Omental fat pad (tissue), 4 donors: ENCODE data around the gene HMGCS1. TPM values are rescaled to one million over a fixed set of nuclear protein-coding genes. Genes with fewer than 3 reads are reported as not detected.

Experiments
- ATAC-seq: fragments of 150-250 bp; one replicate; pipeline ENCODE4 v1.9.1; 2016; ENCODE audit warnings: mild to moderate bottlenecking, moderate library complexity; ENCODE audit not compliant: low FRiP score
- DNase-seq: peaks from one replicate; pipeline ENCODE4 v3.0.0-alpha.2; 2019; ENCODE audit warnings: low spot score
- CTCF ChIP-seq, 3 donors: fragments of 450-650 bp; IDR thresholded peaks; one replicate each; pipeline ENCODE4 v1.5.1; 2016 to 2017; ENCODE audit warnings: antibody characterized with exemption in 3 of 3, mild to moderate bottlenecking in 3 of 3, moderate library complexity in 2 of 3
- total RNA-seq, 4 donors: library from RNA; depleted of rRNA; stranded (reverse); fragments of >200 nt; gene quantifications; one replicate each; pipeline ENCODE4 v1.1.0, GENCODE V29; 2016

Gene HMGCS1
- total RNA-seq, 4 donors from 2014 or later, result 9.8 to 34.5 (median 18.4) TPM

- DNase-seq, result no peak
- TF ChIP-seq CTCF (IDR thresholded peaks at IDR 0.05), result no peak
- no peak for ATAC-seq
These were observed 8.7 kb downstream of the HMGCS1 start for GRCh38 chr5:43304525-43304924.

GRCh38 chr5:43303242-43303641 is 10.0 kb downstream of the HMGCS1 start:
- ATAC-seq, result no peak
- DNase-seq, result no peak
- TF ChIP-seq CTCF (IDR thresholded peaks at IDR 0.05), result no peak

- ATAC-seq, result no peak
- no peak for TF ChIP-seq CTCF (IDR thresholded peaks at IDR 0.05)
These were observed 10.7 kb downstream of the HMGCS1 start for GRCh38 chr5:43302481-43302880.

GRCh38 chr5:43301653-43302091 is 11.5 kb downstream of the HMGCS1 start:
- DNase-seq (no peak), ATAC-seq (no peak)

More at GRCh38 chr5:43302481-43302880, 10.7 kb downstream of the HMGCS1 start:
- no peak for DNase-seq

DNA sequence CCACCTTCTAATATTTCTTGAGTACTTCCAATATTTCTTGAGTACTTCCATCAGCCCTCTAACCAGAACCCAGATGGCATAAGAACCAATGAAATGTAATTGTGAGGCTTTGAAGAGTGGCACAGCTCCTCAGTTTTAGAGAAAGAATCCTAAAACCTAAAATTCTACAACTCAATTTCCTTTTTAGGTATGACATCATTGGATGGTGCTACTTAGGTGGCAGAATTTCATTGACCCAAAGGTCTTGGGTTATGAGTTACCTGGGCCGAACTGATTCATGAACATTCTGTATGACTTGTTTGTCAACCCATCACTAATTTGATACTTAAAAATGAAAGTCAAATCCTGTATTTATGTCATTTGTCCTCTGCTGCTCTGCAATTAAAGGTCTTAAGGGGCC is 13.1 kb downstream of the HMGCS1 start:
- TF ChIP-seq CTCF (IDR thresholded peaks at IDR 0.05), result no peak
- no peak for DNase-seq
- no peak for ATAC-seq

More at GRCh38 chr5:43301653-43302091, 11.5 kb downstream of the HMGCS1 start:
- TF ChIP-seq CTCF (IDR thresholded peaks at IDR 0.05), result no peak

GRCh38 chr5:43298443-43298842 is 14.8 kb downstream of the HMGCS1 start:
- DNase-seq (no peak), ATAC-seq (no peak)
- no peak for TF ChIP-seq CTCF (IDR thresholded peaks at IDR 0.05)

DNA sequence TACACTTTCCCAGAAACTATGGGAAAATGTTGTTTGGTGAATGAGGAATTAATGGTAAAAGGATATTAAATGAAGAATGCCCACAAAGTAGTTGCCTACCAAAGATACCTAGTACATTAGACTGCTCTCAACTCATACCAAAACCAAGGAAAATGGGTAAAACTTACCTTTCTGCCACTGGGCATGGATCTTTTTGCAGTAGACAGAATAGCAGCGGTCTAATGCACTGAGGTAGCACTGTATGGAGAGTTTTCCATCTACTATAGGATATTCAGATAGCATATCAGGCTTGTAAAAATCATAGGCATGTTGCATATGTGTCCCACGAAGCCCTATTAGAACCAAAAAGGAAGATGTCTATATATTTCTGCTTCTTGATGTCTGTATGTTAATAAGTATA is 16.4 kb downstream of the HMGCS1 start:
- no peak for ATAC-seq
- DNase-seq, result no peak
- TF ChIP-seq CTCF (IDR thresholded peaks at IDR 0.05), result no peak
